Measurements from ENCODE around the gene CASZ1. TPM values are rescaled to one million over a fixed set of nuclear protein-coding genes. Genes with fewer than 3 reads are reported as not detected.

CASZ1 gene
- total RNA-seq, 1 donor from 2014 or later, result 11.8 TPM

GRCh38 chr1:10738061-10739058 lies 58.1 kb downstream of the CASZ1 start:
- DNase-seq (ENCODE audit: low read depth), result no peak
- no peak for TF ChIP-seq CTCF (conservative IDR thresholded peaks at IDR 0.05; ENCODE audit: low read depth, low read length)
- H3K4me3 ChIP-seq (ENCODE audit: low read depth, low read length), result no peak overlapping the region

- DNase-seq (ENCODE audit: low read depth), result no peak
- no peak for TF ChIP-seq CTCF (conservative IDR thresholded peaks at IDR 0.05; ENCODE audit: low read depth, low read length)
- no peak overlapping the region for H3K4me3 ChIP-seq (ENCODE audit: low read depth, low read length)
Observed at GRCh38 chr1:10737651-10738050, 58.8 kb downstream of the CASZ1 start.

- TF ChIP-seq CTCF (conservative IDR thresholded peaks at IDR 0.05; ENCODE audit: low read depth, low read length), result no peak
- no peak overlapping the region for H3K4me3 ChIP-seq (ENCODE audit: low read depth, low read length)
- DNase-seq (ENCODE audit: low read depth), result no peak
Observed at GRCh38 chr1:10736634-10737586, 59.5 kb downstream of the CASZ1 start.

- DNase-seq (ENCODE audit: low read depth), result no peak
- no peak overlapping the region for H3K4me3 ChIP-seq (ENCODE audit: low read depth, low read length)
- TF ChIP-seq CTCF (conservative IDR thresholded peaks at IDR 0.05; ENCODE audit: low read depth, low read length), result no peak
Observed at GRCh38 chr1:10735563-10736305, 60.7 kb downstream of the CASZ1 start.

GRCh38 chr1:10734962-10735544 lies 61.4 kb downstream of the CASZ1 start:
- DNase-seq (ENCODE audit: low read depth), result no peak
- no peak overlapping the region for H3K4me3 ChIP-seq (ENCODE audit: low read depth, low read length)
- TF ChIP-seq CTCF (conservative IDR thresholded peaks at IDR 0.05; ENCODE audit: low read depth, low read length), result no peak

- DNase-seq (ENCODE audit: low read depth), result no peak
- no peak overlapping the region for H3K4me3 ChIP-seq (ENCODE audit: low read depth, low read length)
- no peak for TF ChIP-seq CTCF (conservative IDR thresholded peaks at IDR 0.05; ENCODE audit: low read depth, low read length)
Observed at GRCh38 chr1:10734375-10734774, 62.1 kb downstream of the CASZ1 start.

Data from epithelial cell of proximal tubule (primary cell).